ENCODE results near the gene EVX2.

DNA sequence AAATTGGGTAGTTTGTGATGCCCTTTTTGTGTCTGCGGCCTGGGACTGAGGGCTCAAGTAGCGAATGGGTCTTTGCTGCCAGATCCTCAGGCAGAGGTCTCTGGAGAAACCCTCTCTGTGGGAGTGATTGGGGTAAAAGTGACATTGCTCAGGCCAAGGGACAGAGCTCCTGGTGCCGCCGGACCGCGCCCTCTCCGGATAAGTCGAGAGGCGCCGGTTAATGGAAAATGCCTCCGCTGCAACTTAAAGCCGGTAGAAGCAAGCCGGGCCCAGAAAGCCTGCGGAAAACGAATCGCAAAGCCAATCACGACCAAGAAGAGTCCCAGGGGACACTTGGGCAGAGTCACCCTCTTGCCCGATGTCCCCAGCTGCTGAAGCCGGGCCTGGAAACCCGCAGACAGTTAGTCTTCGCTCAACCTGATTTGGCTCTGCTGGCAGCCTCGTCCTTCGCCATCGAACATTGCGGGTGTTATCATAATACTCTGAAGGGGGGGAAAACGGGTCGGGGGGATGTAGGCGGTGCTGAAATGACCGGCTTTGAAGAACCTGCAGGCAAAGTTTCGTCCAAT, 15.5 kb upstream of the EVX2 start:
- TF ChIP-seq, protein P1, sequence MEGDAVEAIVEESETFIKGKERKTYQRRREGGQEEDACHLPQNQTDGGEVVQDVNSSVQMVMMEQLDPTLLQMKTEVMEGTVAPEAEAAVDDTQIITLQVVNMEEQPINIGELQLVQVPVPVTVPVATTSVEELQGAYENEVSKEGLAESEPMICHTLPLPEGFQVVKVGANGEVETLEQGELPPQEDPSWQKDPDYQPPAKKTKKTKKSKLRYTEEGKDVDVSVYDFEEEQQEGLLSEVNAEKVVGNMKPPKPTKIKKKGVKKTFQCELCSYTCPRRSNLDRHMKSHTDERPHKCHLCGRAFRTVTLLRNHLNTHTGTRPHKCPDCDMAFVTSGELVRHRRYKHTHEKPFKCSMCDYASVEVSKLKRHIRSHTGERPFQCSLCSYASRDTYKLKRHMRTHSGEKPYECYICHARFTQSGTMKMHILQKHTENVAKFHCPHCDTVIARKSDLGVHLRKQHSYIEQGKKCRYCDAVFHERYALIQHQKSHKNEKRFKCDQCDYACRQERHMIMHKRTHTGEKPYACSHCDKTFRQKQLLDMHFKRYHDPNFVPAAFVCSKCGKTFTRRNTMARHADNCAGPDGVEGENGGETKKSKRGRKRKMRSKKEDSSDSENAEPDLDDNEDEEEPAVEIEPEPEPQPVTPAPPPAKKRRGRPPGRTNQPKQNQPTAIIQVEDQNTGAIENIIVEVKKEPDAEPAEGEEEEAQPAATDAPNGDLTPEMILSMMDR (IDR thresholded peaks at IDR 0.05; ENCODE audit: low read depth, low read length, missing input control) = no peak
- TF ChIP-seq FOXA1 (IDR thresholded peaks at IDR 0.05) (no peak), GABPA (IDR thresholded peaks at IDR 0.05 in 1 of 2, conservative IDR thresholded peaks at IDR 0.05 in 1 of 2) (no peak), TAF1 (conservative IDR thresholded peaks at IDR 0.05) (no peak), JUND (IDR thresholded peaks at IDR 0.05) (no peak), RXRA (IDR thresholded peaks at IDR 0.05) (no peak), YY1 (IDR thresholded peaks at IDR 0.05) (no peak)
- TF ChIP-seq, protein P2, sequence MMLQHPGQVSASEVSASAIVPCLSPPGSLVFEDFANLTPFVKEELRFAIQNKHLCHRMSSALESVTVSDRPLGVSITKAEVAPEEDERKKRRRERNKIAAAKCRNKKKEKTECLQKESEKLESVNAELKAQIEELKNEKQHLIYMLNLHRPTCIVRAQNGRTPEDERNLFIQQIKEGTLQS (IDR thresholded peaks at IDR 0.05) = no peak
- TF ChIP-seq, protein P3, sequence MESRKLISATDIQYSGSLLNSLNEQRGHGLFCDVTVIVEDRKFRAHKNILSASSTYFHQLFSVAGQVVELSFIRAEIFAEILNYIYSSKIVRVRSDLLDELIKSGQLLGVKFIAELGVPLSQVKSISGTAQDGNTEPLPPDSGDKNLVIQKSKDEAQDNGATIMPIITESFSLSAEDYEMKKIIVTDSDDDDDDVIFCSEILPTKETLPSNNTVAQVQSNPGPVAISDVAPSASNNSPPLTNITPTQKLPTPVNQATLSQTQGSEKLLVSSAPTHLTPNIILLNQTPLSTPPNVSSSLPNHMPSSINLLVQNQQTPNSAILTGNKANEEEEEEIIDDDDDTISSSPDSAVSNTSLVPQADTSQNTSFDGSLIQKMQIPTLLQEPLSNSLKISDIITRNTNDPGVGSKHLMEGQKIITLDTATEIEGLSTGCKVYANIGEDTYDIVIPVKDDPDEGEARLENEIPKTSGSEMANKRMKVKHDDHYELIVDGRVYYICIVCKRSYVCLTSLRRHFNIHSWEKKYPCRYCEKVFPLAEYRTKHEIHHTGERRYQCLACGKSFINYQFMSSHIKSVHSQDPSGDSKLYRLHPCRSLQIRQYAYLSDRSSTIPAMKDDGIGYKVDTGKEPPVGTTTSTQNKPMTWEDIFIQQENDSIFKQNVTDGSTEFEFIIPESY (IDR thresholded peaks at IDR 0.05) = no peak

Data from liver (tissue), 3 donors.